ENCODE data around the gene TMEM242.

DNA sequence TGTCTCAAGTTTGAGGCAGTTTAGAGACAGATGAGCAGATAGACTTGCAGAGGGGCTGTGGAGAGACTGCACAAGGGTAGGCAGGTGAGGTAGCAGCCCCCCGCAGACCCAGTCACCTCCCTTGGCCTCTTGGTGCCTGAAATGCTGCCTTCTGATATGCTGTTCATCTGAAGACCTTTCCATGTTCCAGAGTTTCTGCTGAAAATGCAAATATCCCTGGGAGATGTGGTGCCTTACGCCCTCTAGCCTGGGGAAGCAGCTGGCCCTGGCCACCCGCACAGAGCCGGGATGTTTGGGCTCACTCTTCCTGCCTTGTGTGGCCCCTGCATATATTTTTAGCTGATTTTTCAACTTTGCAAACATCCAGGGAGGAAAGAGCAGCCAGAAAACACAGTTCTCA, 51.4 kb downstream of the TMEM242 start:
- no peak for TF ChIP-seq EZH2 (IDR thresholded peaks at IDR 0.05; ENCODE audit: borderline replicate concordance, insufficient read depth, low read depth, low read length, poor library complexity, severe bottlenecking)
- TF ChIP-seq, protein P1, sequence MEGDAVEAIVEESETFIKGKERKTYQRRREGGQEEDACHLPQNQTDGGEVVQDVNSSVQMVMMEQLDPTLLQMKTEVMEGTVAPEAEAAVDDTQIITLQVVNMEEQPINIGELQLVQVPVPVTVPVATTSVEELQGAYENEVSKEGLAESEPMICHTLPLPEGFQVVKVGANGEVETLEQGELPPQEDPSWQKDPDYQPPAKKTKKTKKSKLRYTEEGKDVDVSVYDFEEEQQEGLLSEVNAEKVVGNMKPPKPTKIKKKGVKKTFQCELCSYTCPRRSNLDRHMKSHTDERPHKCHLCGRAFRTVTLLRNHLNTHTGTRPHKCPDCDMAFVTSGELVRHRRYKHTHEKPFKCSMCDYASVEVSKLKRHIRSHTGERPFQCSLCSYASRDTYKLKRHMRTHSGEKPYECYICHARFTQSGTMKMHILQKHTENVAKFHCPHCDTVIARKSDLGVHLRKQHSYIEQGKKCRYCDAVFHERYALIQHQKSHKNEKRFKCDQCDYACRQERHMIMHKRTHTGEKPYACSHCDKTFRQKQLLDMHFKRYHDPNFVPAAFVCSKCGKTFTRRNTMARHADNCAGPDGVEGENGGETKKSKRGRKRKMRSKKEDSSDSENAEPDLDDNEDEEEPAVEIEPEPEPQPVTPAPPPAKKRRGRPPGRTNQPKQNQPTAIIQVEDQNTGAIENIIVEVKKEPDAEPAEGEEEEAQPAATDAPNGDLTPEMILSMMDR (IDR thresholded peaks at IDR 0.05): no peak
